ENCODE data around the gene IRS4.

IRS4 gene

GRCh38 chrX:108736509-108737479 lies at the start of gene IRS4:
Gene IRS4, minus strand, starts transcription at chrX:108736563.
- DNase-seq: no peak

DNA sequence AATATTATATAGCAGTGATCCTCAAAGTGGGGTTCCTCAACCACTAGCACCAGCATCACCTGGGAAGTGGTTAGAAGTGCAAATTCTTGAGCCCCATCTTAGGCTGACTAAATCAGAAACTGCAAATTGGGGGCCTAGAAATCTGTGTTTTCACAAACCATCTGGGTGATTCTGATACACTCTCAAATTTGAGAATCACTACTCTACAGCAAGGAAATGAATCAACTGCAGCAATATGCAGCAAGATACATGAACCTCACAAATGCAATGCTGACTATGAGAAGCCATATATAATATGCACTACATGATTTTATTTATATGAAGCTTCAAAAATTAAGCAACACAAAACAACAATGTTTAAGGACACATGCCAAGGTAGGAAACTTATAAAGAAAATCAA lies 36.2 kb upstream of the IRS4 start:
- no peak for DNase-seq

- DNase-seq: no peak
Measured at GRCh38 chrX:108763559-108763958, 27.2 kb upstream of the IRS4 start.

DNA sequence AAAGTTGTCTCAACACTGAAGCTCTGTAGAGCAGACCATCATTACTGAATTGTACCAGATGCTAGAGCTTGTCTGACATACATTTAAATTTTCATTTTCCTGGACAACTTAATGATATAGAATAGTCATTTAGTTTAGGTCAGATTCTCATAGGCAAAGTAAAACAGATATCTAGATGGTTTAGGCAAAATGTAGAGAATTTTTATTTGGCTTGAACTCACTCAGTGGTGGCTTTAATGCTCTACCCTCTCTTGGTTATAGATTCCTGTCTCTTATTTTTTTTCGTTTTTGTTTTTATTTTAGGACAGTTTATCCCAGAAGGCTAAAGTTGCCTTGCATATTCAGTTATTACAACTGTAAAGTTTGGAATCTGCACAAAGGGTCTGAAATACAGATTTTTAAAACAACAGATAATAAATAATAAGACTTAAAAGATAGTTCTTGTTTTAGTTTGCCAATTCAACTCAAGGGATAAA lies 4.0 kb upstream of the IRS4 start:
- DNase-seq: no peak

DNA sequence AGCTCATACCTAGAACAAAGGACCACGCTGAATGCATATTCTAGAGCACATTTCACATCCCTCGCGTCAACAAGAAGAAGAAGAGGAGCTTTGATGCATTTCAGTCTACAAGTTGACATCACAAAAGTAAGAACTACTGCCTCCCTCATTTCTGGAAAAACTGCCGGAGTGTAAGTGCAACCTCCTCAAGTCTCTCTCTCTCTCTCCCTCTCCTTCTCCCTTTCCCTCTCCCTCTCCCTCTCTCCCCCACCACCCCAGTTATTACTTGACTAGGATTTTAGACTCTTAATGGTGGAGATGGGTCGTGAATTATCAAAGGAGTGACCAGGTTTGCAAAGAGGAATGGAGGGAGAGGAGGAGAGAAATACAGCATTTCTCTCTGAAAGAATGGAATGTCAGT lies 1.4 kb upstream of the IRS4 start:
- no peak for DNase-seq

DNA sequence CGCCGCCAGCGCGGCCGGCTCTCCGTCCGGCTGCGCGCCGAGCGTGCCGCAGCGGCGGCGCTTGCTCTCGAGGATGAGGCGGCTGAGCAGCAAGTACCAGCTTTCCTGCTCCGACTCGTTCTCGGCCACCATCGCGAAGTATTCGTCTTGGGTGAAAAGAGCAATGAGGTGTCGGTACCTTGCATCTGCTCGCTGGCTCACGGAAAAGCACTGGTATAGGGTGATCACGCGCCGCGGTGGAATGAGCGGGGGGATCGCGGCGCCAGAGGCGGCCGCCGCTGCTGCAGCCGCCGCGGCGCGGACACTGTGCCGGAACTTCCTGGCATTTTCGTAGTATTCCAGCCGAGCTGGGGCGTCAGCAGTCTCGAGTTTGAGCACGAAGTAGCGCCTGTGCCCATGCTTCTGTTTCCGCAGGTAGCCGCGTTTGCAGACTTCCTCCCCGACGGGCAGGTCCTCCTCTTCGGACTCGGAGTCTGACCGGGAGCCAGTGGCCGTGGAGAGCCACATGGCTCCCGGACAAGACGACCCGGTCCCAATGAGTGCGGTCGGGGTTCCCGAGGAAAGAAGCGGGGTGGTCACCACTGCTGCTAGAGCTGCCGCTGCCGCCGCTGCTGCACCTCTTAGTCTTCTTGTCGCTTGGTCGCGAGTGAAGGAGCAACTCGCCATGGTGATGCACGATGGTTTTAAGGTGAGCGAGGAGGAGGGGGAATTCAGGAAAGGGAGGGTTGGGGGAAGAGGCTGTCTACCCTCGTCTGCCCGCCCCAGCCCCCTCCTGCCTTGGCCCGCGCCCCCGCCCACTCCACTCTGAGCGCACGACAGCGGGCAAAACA lies 469 bp downstream of the IRS4 start:
- DNase-seq: no peak

DNA sequence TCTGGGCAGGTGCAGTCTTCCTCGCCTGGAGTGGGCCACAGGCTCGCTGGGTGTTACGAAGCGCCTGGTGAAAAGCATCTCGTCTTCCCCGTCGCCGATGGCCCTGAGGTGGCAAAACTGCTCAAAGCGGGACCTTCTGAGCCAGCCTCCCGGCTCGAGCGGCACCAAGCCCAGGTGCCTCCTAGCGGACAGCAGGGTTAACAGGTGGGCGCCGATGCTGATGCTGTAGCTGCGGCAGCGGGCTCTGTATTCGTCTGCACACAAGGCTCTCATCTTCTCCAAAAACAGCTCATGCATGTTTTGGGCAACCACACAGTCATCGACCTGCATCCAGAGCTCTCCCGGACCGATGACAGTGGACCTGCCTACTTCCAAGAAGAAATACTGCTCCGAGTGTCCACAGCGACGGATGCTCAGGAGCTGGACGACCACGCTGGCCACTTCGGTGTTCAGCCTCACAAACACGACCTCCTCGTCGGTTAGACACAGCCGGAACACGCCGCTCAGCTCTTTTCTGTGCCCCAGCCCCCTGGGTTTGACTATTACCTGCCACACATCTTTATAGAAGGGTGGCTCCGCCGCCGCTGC lies 1.2 kb downstream of the IRS4 start:
- no peak for DNase-seq

DNA sequence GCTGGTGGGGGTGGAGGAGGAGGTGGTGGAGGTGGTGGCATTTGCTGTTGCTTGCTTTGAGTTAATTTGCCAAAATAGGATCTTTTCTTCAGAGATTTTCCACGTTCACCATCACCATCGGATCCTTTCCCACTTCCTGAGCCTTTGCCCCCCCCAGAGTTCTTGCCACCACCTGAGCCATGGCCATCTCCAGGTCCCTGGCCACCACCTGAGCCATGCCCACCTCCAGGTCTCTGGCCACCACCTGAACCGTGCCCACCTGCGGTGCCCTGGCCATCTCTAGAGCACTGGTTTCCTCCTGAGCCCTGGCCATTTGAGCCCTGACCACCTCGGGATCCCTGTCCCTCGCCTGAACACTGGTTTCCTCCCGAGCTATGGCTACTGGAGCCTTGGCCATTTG lies 1.9 kb downstream of the IRS4 start:
- no peak for DNase-seq

DNA sequence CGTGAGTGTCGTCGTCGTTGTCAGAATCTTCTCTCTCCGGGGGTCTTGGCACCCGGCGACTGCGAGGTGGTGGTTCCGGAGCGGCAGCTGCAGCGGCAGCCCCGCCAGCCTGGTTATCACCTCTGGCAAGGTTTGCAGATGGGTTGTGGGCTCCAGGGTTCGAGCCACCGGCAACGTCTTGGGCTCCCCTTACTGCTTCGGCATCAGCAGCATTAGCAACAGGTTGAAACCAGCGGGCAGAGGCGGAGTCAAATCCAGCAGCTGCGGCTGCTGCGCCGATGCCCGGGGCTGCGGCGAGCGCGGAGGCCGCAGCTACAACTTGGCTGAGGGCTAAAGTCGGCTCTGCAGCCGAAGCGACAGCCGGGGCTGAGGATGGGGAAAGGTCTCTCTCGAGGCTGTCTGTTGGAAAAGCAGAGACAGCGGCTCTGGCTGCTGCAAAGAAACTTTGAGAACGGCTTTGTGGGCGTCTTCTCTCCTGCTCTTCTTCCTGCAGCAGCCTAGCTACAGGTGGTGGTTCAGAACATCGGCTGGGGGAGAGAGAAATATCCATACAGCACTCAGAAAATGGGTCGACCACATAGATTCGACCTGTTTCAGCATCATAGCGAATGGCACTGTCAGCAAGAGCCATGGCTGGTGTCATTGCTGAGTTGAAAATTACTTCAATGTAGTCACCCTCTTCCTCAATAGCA lies 3.6 kb downstream of the IRS4 start:
- DNase-seq: no peak

DNA sequence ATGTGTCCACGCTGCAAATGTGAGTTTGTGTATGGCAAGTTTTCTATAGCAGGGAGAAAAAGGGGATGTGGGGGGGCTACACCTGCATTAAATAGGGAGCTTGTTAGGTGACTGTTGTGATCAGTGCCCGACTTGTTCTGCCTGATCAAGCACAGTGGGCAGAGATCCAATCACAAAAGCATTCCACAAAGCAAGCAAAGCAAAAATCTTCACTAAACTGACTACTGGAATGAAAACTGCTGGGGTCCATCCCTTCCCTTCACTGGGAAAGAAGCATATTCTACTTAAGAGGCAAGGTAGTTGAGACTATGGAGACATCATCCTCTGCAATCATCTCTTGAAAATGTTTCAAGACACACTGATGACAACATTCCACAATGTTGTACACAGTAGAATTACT lies 5.2 kb downstream of the IRS4 start:
- no peak for DNase-seq

- DNase-seq: no peak
Measured at GRCh38 chrX:108726748-108727147, 9.6 kb downstream of the IRS4 start.

- DNase-seq: no peak
Measured at GRCh38 chrX:108722561-108722960, 13.8 kb downstream of the IRS4 start.

- DNase-seq: no peak
Measured at GRCh38 chrX:108712886-108713285, 23.5 kb downstream of the IRS4 start.

DNA sequence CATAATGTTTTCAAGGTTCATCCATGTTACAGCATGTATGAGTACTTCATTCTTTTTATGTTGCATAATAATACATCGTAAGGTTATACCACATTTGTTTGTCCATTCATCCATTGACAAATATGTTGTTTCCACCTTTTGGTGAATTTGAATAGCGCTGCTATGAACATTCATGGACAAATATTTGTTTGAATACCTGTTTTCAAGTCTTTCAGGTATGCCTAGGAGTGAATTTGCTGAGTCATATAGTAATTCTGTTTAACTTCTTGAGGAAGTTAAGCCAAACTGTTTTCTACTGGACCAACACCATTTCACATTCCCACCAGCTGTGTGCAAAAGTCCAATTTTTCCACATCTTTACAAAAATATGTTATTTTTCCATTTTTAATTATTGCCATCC lies 31.5 kb downstream of the IRS4 start:
- DNase-seq: no peak

DNA sequence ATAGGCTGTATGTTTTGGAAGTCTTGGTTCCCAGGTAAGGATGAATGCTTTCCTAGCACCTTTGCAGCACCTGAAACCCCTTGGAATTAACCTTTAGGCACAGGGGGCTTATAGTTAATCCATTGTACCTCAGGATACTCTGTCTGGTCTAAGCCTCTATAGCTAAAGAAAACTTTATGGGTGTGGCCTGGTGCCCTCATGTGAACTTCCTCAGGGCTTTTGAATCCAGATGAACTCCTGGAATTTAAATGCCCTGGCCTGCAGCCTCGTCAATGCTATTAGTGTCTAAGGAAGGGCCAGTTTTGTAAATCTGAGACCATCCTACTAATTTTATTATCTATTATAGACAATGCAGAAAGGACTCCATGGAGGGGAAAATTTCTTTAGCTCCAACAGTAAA lies 33.8 kb downstream of the IRS4 start:
- no peak for DNase-seq

DNA sequence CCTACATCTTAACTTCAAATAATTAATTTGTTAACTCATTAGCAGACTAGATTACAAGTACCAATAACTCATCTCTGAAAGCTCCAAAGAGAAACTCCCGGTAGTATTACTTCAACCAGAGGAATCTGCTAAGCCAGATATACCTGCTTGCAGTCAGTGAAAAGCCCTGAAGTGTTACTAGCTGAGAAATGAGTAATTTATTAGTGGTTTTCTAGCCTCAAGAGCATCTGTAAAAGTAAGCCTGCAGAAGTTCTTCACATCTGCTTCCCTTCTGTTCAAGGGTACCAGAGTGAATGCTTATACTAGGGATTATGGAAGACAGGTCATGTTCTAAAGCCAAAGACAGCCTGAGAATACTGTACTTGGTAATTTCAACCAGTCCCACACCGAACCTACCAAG lies 34.7 kb downstream of the IRS4 start:
- no peak for DNase-seq

DNA sequence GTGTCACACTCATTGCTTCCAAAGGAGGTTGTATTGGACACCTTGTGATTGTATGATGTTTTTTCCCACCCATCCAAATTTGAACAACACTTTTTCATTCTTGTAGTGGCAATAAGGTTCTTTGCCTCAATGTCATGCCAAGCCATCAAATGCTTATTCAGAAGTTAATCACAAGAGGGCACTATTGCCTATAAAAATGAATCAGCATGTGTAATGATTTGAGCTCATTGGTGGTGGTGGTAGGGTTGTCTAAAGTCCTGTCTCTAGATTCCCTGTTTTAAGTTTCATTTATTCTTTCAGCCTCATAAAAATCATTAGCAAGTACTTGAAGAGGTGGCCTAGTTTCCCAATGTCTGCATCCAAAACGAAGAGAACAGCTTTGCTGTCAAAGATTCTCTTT lies 37.0 kb downstream of the IRS4 start:
- DNase-seq: no peak

- no peak for DNase-seq
Measured at GRCh38 chrX:108696690-108697089, 39.7 kb downstream of the IRS4 start.

Measured in activated naive CD4-positive, alpha-beta T cell (primary cell).